HCEC 1CT (cell line): ENCODE data around the gene MROH7.

Source experiments
- DNase-seq: peaks from one replicate; pipeline ENCODE4 v3.0.0-alpha.2; 2017

MROH7 gene

GRCh38 chr1:54640863-54641836 lies at the start of gene MROH7:
Gene MROH7, plus strand, starts transcription at chr1:54641786. Its CDS starts 11,141 bp downstream, at chr1:54652927.
- no peak for DNase-seq

- DNase-seq: no peak
These were observed 47.9 kb upstream of the MROH7 start for GRCh38 chr1:54593571-54594160.

GRCh38 chr1:54594463-54594862 lies 47.1 kb upstream of the MROH7 start:
- no peak for DNase-seq

GRCh38 chr1:54595956-54596498 lies 45.6 kb upstream of the MROH7 start:
- no peak for DNase-seq

GRCh38 chr1:54596756-54597155 lies 44.8 kb upstream of the MROH7 start:
- no peak for DNase-seq

- DNase-seq: no peak
These were observed 44.0 kb upstream of the MROH7 start for GRCh38 chr1:54597455-54598030.

- no peak for DNase-seq
These were observed 42.3 kb upstream of the MROH7 start for GRCh38 chr1:54599211-54599823.

- DNase-seq: no peak
These were observed 40.5 kb upstream of the MROH7 start for GRCh38 chr1:54600947-54601721.

GRCh38 chr1:54601730-54602129 lies 39.9 kb upstream of the MROH7 start:
- no peak for DNase-seq

GRCh38 chr1:54602554-54602953 lies 39.0 kb upstream of the MROH7 start:
- DNase-seq: no peak

GRCh38 chr1:54603241-54603640 lies 38.3 kb upstream of the MROH7 start:
- DNase-seq: no peak

GRCh38 chr1:54604051-54604450 lies 37.5 kb upstream of the MROH7 start:
- DNase-seq: no peak

GRCh38 chr1:54604572-54605370 lies 36.8 kb upstream of the MROH7 start:
- no peak for DNase-seq

- DNase-seq: no peak
These were observed 35.2 kb upstream of the MROH7 start for GRCh38 chr1:54606096-54606989.

GRCh38 chr1:54606990-54607325 lies 34.6 kb upstream of the MROH7 start:
- no peak for DNase-seq

- DNase-seq: no peak
These were observed 33.6 kb upstream of the MROH7 start for GRCh38 chr1:54607821-54608565.

GRCh38 chr1:54608566-54609230 lies 32.9 kb upstream of the MROH7 start:
- DNase-seq: no peak

- no peak for DNase-seq
These were observed 32.2 kb upstream of the MROH7 start for GRCh38 chr1:54609301-54609921.

GRCh38 chr1:54610048-54610447 lies 31.5 kb upstream of the MROH7 start:
- DNase-seq: no peak
